Tibial nerve (tissue), 4 donors: ENCODE data around the gene EXOC6B. TPM values are rescaled to one million over a fixed set of nuclear protein-coding genes. Genes with fewer than 3 reads are reported as not detected.

Experiments
- DNase-seq, 2 donors: peaks; one replicate each; pipeline ENCODE4 v3.0.0-alpha.2; 2019; ENCODE audit warnings: low spot score in 2 of 2
- H3K27ac ChIP-seq, 4 donors: fragments of 200-600 bp; sonication (generic) in 3 of 4; one replicate each; pipeline ENCODE4 v1.5.1; 2017 to 2019; ENCODE audit warnings: mild to moderate bottlenecking in 1 of 4
- H3K27me3 ChIP-seq, 2 donors: fragments of 200-600 bp; sonication (generic) in 1 of 2; one replicate each; pipeline versions ENCODE4 v1.5.1 to v1.6.0; 2017 to 2019
- H3K36me3 ChIP-seq, 3 donors: fragments of 200-600 bp; sonication (generic); one replicate each; pipeline ENCODE4 v1.5.1; 2018 to 2019
- H3K4me1 ChIP-seq, 4 donors: fragments of 200-600 bp; sonication (generic) in 3 of 4; one replicate each; pipeline ENCODE4 v1.5.1; 2017 to 2019
- H3K4me3 ChIP-seq, 4 donors: fragments of 200-600 bp; sonication (generic) in 3 of 4; one replicate each; pipeline ENCODE4 v1.5.1; 2017 to 2019; ENCODE audit warnings: mild to moderate bottlenecking in 1 of 4, moderate library complexity in 1 of 4
- H3K9me3 ChIP-seq, 4 donors: fragments of 200-600 bp; sonication (generic) in 3 of 4; one replicate each; pipeline ENCODE4 v1.5.1; 2017 to 2019
- CTCF ChIP-seq, 5 experiments: fragments of 200-600 bp in 3 of 5; fragments of 450-650 bp in 2 of 5; sonication (generic) in 3 of 5; IDR thresholded peaks; one replicate each; pipeline ENCODE4 v1.5.1; 2016 to 2019; ENCODE audit warnings: antibody characterized with exemption in 5 of 5, mild to moderate bottlenecking in 3 of 5, moderate library complexity in 2 of 5
- EP300 ChIP-seq, 2 donors: sonication (generic); formaldehyde crosslinking; IDR thresholded peaks; one replicate each; pipeline ENCODE4 v1.6.1; 2017; ENCODE audit warnings: antibody characterized with exemption in 2 of 2, mild to moderate bottlenecking in 1 of 2
- POLR2A ChIP-seq, 2 donors: fragments of 450-650 bp; IDR thresholded peaks; one replicate each; pipeline ENCODE4 v1.6.1; 2017; ENCODE audit warnings: antibody characterized with exemption in 2 of 2, mild to moderate bottlenecking in 2 of 2, moderate library complexity in 2 of 2
- WGBS, 2 donors: methylation state at CpG; one replicate each; pipeline ENCODE4 v1.1.5; 2018; 5-methylcytosine and 5-hydroxymethylcytosine counted together
- total RNA-seq, 4 donors: library from RNA; depleted of rRNA; stranded (reverse); fragments of >200 nt; gene quantifications; one replicate each; pipeline ENCODE4 v1.1.0, GENCODE V29; 2016

EXOC6B gene
- total RNA-seq, 4 donors from 2014 or later: 22.1 to 41.1 (median 30.3) TPM

- Histone ChIP-seq H3K27ac (no peak overlapping the region), H3K4me1 (no peaks in the 10 kb centered on the region), H3K9me3 (no peaks in the 10 kb centered on the region), H3K36me3 (no peaks in the 10 kb centered on the region), H3K27me3 (peaks cover 0 to 32% of the 10 kb centered on the region in 2 donors), H3K4me3 (no peak overlapping the region)
- TF ChIP-seq POLR2A (IDR thresholded peaks at IDR 0.05) (no peak), EP300 (IDR thresholded peaks at IDR 0.05) (no peak), CTCF (IDR thresholded peaks at IDR 0.05) (no peak)
- no peak for DNase-seq
- WGBS, 2 donors: 82 to 85% methylated on average over 8 of the region's 8 CpGs
Measured at GRCh38 chr2:72157871-72158771, 667.7 kb downstream of the EXOC6B start.

GRCh38 chr2:72156872-72157271 is 669.0 kb downstream of the EXOC6B start:
- H3K4me3 ChIP-seq: no peak overlapping the region
- H3K27me3 ChIP-seq: peaks cover 0 to 33% of the 10 kb centered on the region in 2 donors
- no peak overlapping the region for H3K27ac ChIP-seq
- no peaks in the 10 kb centered on the region for H3K9me3 ChIP-seq
- no peaks in the 10 kb centered on the region for H3K4me1 ChIP-seq
- H3K36me3 ChIP-seq: no peaks in the 10 kb centered on the region
- no peak for DNase-seq
- TF ChIP-seq EP300 (IDR thresholded peaks at IDR 0.05) (no peak), CTCF (IDR thresholded peaks at IDR 0.05) (no peak), POLR2A (IDR thresholded peaks at IDR 0.05) (no peak)
- 76 to 88% methylated on average over 2 of the region's 2 CpGs for whole genome bisulfite sequencing, 2 donors

- H3K27me3 ChIP-seq: peaks cover 0 to 33% of the 10 kb centered on the region in 2 donors
- peaks cover 0 to under 1% (median 0%) of the 10 kb centered on the region in 4 donors for H3K4me1 ChIP-seq
- no peak overlapping the region for H3K27ac ChIP-seq
Measured at GRCh38 chr2:72155737-72156136, 670.1 kb downstream of the EXOC6B start.

GRCh38 chr2:72155151-72155550 is 670.7 kb downstream of the EXOC6B start:
- Histone ChIP-seq H3K9me3 (no peaks in the 10 kb centered on the region), H3K4me3 (no peak overlapping the region), H3K36me3 (no peaks in the 10 kb centered on the region), H3K27me3 (peaks cover 0 to 34% of the 10 kb centered on the region in 2 donors), H3K4me1 (peaks cover 0 to 6% (median 3%) of the 10 kb centered on the region in 4 donors), H3K27ac (no peak overlapping the region)
- TF ChIP-seq EP300 (IDR thresholded peaks at IDR 0.05) (no peak), CTCF (IDR thresholded peaks at IDR 0.05) (no peak), POLR2A (IDR thresholded peaks at IDR 0.05) (no peak)
- DNase-seq: no peak
- 80 to 89% methylated on average over 3 of the region's 3 CpGs for WGBS, 2 donors

More at GRCh38 chr2:72155737-72156136, 670.1 kb downstream of the EXOC6B start:
- DNase-seq: no peak
- Histone ChIP-seq H3K9me3 (no peaks in the 10 kb centered on the region), H3K4me3 (no peak overlapping the region), H3K36me3 (no peaks in the 10 kb centered on the region)
- no peak for TF ChIP-seq CTCF (IDR thresholded peaks at IDR 0.05)
- no peak for TF ChIP-seq POLR2A (IDR thresholded peaks at IDR 0.05)
- TF ChIP-seq EP300 (IDR thresholded peaks at IDR 0.05): no peak
- 92 to 95% methylated on average over 5 of the region's 5 CpGs for WGBS, 2 donors

- Histone ChIP-seq H3K4me1 (peaks cover 0 to 13% (median 10%) of the 10 kb centered on the region in 4 donors), H3K4me3 (no peak overlapping the region), H3K36me3 (no peaks in the 10 kb centered on the region), H3K9me3 (no peaks in the 10 kb centered on the region), H3K27me3 (peaks cover 0 to 41% of the 10 kb centered on the region in 2 donors), H3K27ac (no peak overlapping the region)
- no peak for DNase-seq
- TF ChIP-seq CTCF (IDR thresholded peaks at IDR 0.05): no peak
- no peak for TF ChIP-seq POLR2A (IDR thresholded peaks at IDR 0.05)
- TF ChIP-seq EP300 (IDR thresholded peaks at IDR 0.05): no peak
- WGBS, 2 donors: 79 to 89% methylated on average over 16 of the region's 16 CpGs
Measured at GRCh38 chr2:72154386-72154975, 671.4 kb downstream of the EXOC6B start.
